Gastrocnemius medialis (tissue), 4 donors: ENCODE results near the gene EPSTI1. TPM values are rescaled to one million over a fixed set of nuclear protein-coding genes. Genes with fewer than 3 reads are reported as not detected.

Experiments used
- ATAC-seq, 2 donors: fragments of 150-250 bp; one replicate each; pipeline ENCODE4 v1.9.1; 2016
- DNase-seq, 2 donors: peaks; one replicate each; pipeline ENCODE4 v3.0.0-alpha.2; 2019
- H3K27ac ChIP-seq, 4 donors: fragments of 200-600 bp; sonication (generic); 1 replicate in 1 of 4; 2 replicates in 3 of 4; pipeline ENCODE4 v1.5.1; 2016 to 2018; ENCODE audit warnings: mild to moderate bottlenecking in 2 of 4, moderate library complexity in 1 of 4
- H3K27me3 ChIP-seq, 3 donors: fragments of 200-600 bp; sonication (generic) in 2 of 3; 1 replicate in 1 of 3; 2 replicates in 2 of 3; pipeline versions ENCODE4 v1.5.1 to v1.6.0; 2016 to 2019; ENCODE audit warnings: mild to moderate bottlenecking in 1 of 3, moderate library complexity in 1 of 3
- H3K36me3 ChIP-seq, 2 donors: fragments of 200-600 bp; sonication (generic) in 1 of 2; one replicate each; pipeline ENCODE4 v1.5.1; 2017 to 2018
- H3K4me1 ChIP-seq, 2 donors: fragments of 200-600 bp; sonication (generic) in 1 of 2; one replicate each; pipeline ENCODE4 v1.5.1; 2016 to 2017; ENCODE audit warnings: mild to moderate bottlenecking in 2 of 2
- H3K4me3 ChIP-seq, 4 donors: fragments of 200-600 bp; sonication (generic) in 3 of 4; 1 replicate in 1 of 4; 2 replicates in 3 of 4; pipeline ENCODE4 v1.5.1; 2016 to 2019; ENCODE audit warnings: mild to moderate bottlenecking in 2 of 4
- H3K9me3 ChIP-seq, 3 donors: fragments of 200-600 bp; sonication (generic) in 2 of 3; 1 replicate in 1 of 3; 2 replicates in 2 of 3; pipeline ENCODE4 v1.5.1; 2016 to 2019
- CTCF ChIP-seq, 5 experiments: fragments of 450-650 bp in 3 of 5; fragments of 200-600 bp in 2 of 5; sonication (generic) in 2 of 5; IDR thresholded peaks in 4 of 5; conservative IDR thresholded peaks in 1 of 5; 1 replicate in 4 of 5; 2 replicates in 1 of 5; pipeline ENCODE4 v1.5.1; 2016 to 2019; ENCODE audit warnings: antibody characterized with exemption in 5 of 5, mild to moderate bottlenecking in 3 of 5, moderate library complexity in 3 of 5
- POLR2A ChIP-seq, 2 donors: fragments of 450-650 bp; IDR thresholded peaks; one replicate each; pipeline ENCODE4 v1.6.1; 2017; ENCODE audit warnings: antibody characterized with exemption in 2 of 2, mild to moderate bottlenecking in 2 of 2, moderate library complexity in 2 of 2
- in situ Hi-C, 4 donors: fragments of 200-750 bp; cut with MboI; loops; one replicate each; pipeline versions ENCODE4 v1.15.0 to v1.8.0; 2017; ENCODE audit warnings: low sequenced_read_pairs in 4 of 4
- intact Hi-C: fragments of 100-400 bp; cut with DNase I; formaldehyde crosslinking; loops from one replicate; pipeline ENCODE4 v1.15.1; 2023; ENCODE audit warnings: low total_unique reads
- total RNA-seq, 4 donors: library from RNA; depleted of rRNA; stranded (reverse); fragments of >200 nt; gene quantifications; one replicate each; pipeline versions ENCODE4 v1.1.0 to v1.2.3, GENCODE V29; 2016

EPSTI1 gene
- total RNA-seq, 4 donors from 2014 or later = 0.42 to 2.0 (median 0.65) TPM

- in situ Hi-C loops = loop anchor here in 2 of 4 donors (25.0 kb wide), 1 partner anchor 862 kb away; no protein-coding TSS in a partner anchor
Observed at GRCh38 chr13:42950181-42950580, 41.9 kb downstream of the EPSTI1 start.

GRCh38 chr13:42947925-42948324, 44.1 kb downstream of the EPSTI1 start:
- Histone ChIP-seq H3K36me3 (no peaks in the 10 kb centered on the region), H3K27me3 (no peaks in the 10 kb centered on the region), H3K4me1 (no peaks in the 10 kb centered on the region), H3K9me3 (no peaks in the 10 kb centered on the region), H3K4me3 (no peak overlapping the region), H3K27ac (no peak overlapping the region)
- intact Hi-C loops = no loop called here
- DNase-seq (no peak), ATAC-seq (no peak)
- in situ Hi-C loops = no loop called here
- TF ChIP-seq CTCF (IDR thresholded peaks at IDR 0.05 in 4 of 5, conservative IDR thresholded peaks at IDR 0.05 in 1 of 5) (no peak), POLR2A (IDR thresholded peaks at IDR 0.05) (no peak)

More at GRCh38 chr13:42950181-42950580, 41.9 kb downstream of the EPSTI1 start:
- no peaks in the 10 kb centered on the region for H3K36me3 ChIP-seq
- no peak for ATAC-seq
- no peak overlapping the region for H3K27ac ChIP-seq
- no peaks in the 10 kb centered on the region for H3K4me1 ChIP-seq
- no peak for DNase-seq
- no peaks in the 10 kb centered on the region for H3K27me3 ChIP-seq
- H3K9me3 ChIP-seq = no peaks in the 10 kb centered on the region
- no peak overlapping the region for H3K4me3 ChIP-seq
- intact Hi-C loops = no loop called here
- TF ChIP-seq POLR2A (IDR thresholded peaks at IDR 0.05) (no peak), CTCF (IDR thresholded peaks at IDR 0.05 in 4 of 5, conservative IDR thresholded peaks at IDR 0.05 in 1 of 5) (no peak)

- intact Hi-C loops = no loop called here
- Histone ChIP-seq H3K9me3 (no peaks in the 10 kb centered on the region), H3K4me1 (no peaks in the 10 kb centered on the region), H3K36me3 (no peaks in the 10 kb centered on the region), H3K27ac (no peak overlapping the region), H3K4me3 (no peak overlapping the region), H3K27me3 (no peaks in the 10 kb centered on the region)
- ATAC-seq (no peak), DNase-seq (no peak)
- in situ Hi-C loops = no loop called here
- TF ChIP-seq POLR2A (IDR thresholded peaks at IDR 0.05) = no peak
- TF ChIP-seq CTCF (IDR thresholded peaks at IDR 0.05 in 4 of 5, conservative IDR thresholded peaks at IDR 0.05 in 1 of 5) = no peak
Observed at GRCh38 chr13:42946927-42947326, 45.1 kb downstream of the EPSTI1 start.

- no peak overlapping the region for H3K4me3 ChIP-seq
- no peaks in the 10 kb centered on the region for H3K36me3 ChIP-seq
- H3K27ac ChIP-seq = no peak overlapping the region
- TF ChIP-seq POLR2A (IDR thresholded peaks at IDR 0.05) (no peak), CTCF (IDR thresholded peaks at IDR 0.05 in 4 of 5, conservative IDR thresholded peaks at IDR 0.05 in 1 of 5) (no peak)
- ATAC-seq = no peak
- intact Hi-C loops (no loop called here), in situ Hi-C loops (no loop called here)
- DNase-seq = no peak
- H3K9me3 ChIP-seq = no peaks in the 10 kb centered on the region
- H3K27me3 ChIP-seq = no peaks in the 10 kb centered on the region
- no peaks in the 10 kb centered on the region for H3K4me1 ChIP-seq
Observed at GRCh38 chr13:42929886-42930535, 62.0 kb downstream of the EPSTI1 start.

- ATAC-seq (no peak), DNase-seq (no peak)
- no peaks in the 10 kb centered on the region for H3K36me3 ChIP-seq
- in situ Hi-C loops (no loop called here), intact Hi-C loops (no loop called here)
- H3K4me1 ChIP-seq = peaks cover 0 to 3% of the 10 kb centered on the region in 2 donors
- H3K9me3 ChIP-seq = no peaks in the 10 kb centered on the region
- H3K27me3 ChIP-seq = no peaks in the 10 kb centered on the region
- H3K27ac ChIP-seq = no peak overlapping the region
- TF ChIP-seq POLR2A (IDR thresholded peaks at IDR 0.05) (no peak), CTCF (IDR thresholded peaks at IDR 0.05 in 4 of 5, conservative IDR thresholded peaks at IDR 0.05 in 1 of 5) (no peak)
- H3K4me3 ChIP-seq = no peak overlapping the region
Observed at GRCh38 chr13:42926555-42926954, 65.5 kb downstream of the EPSTI1 start.
